GM19324 (cell line): ENCODE measurements around the gene VAT1L.
"Not testable (repeated sequence)": the region's sequence is repeated elsewhere in the genome, so short reads cannot be mapped to it uniquely, and the experiment has no call there.

Experiments used
- ATAC-seq: cut with Tn5 transposase; IDR thresholded peaks from one replicate; pipeline ENCODE4 v1.9.1; 2021; ENCODE audit warnings: mild to moderate bottlenecking, moderate library complexity; ENCODE audit not compliant: unreplicated experiment, low FRiP score

The VAT1L gene

DNA sequence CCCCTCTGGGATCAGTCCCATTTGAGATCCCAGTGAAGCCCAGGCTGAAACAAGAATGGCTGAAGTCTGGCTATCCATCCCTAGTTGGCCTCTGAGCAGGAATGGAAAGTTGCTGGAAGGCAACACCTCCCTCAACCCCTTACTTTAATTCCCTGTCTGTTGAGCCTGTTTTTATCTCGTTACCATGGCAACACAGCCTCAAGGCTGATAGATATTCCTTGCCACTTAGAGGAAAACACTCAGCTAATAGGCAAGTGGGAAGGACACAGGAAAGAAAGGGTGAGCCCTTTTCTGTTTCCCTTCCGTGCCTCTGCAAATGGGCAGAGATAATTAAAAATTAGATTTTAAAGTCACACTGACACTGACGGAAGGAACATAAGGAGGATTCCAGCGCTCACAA lies 158.5 kb downstream of the VAT1L start:
- no peak for ATAC-seq

- ATAC-seq = not testable (repeated sequence)
These were observed 159.2 kb downstream of the VAT1L start for GRCh38 chr16:77947590-77947989.

DNA sequence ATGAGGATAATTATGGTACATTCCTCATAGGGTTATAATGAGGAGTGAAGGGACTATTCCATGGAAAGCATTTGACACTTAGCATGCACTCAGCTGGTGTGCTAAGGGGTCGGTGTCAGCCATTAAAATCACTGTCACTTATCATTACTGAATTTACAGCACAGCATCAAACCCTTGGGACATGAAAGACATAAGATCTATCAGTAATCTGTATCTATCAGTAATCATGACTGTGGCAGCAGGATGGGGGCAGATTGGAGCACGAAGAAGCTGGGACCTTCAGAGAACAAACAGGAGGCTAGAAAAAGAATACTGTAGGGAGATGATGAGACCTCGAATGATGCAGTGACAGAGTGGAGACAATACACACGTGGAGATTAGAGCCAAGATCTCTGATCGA lies 160.5 kb downstream of the VAT1L start:
- no peak for ATAC-seq

DNA sequence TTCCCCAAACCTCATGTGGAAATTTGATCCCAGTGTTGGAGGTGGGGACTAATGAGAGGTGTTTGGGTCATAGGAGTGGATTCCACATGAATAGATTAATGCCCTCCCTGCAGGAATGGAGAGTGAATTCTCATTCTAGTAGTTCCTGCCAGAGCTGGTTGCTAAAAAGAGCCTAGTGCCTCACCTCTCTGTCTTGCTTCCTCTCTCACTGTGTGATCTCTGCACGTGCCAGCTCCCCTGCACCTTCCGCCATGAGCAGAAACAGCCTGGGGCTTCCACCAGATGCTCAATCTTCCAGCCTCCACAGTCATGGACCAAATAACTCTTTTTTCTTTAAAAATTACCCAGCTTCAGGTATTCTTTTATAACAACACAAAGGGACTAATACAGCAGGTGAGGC lies 161.1 kb downstream of the VAT1L start:
- no peak for ATAC-seq

DNA sequence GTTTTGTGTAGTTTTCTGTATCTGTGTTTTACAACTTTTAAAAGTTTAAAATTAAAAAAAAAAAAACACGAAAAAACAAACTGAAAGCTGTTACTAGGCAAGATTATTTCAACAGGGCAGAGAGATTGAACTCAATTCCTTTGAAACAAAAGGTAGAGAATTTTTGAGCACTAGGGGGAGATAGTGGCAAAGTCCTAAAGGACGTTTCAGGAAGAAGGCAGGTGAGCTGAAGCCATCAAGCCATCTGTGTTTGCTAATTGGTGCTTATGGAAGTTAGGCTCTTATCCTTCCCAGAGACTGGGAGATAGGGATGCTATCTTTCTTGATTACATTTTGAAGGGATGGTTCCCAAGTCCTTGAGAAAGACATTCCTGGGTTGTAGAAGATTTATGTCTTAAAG lies 163.4 kb downstream of the VAT1L start:
- no peak for ATAC-seq

DNA sequence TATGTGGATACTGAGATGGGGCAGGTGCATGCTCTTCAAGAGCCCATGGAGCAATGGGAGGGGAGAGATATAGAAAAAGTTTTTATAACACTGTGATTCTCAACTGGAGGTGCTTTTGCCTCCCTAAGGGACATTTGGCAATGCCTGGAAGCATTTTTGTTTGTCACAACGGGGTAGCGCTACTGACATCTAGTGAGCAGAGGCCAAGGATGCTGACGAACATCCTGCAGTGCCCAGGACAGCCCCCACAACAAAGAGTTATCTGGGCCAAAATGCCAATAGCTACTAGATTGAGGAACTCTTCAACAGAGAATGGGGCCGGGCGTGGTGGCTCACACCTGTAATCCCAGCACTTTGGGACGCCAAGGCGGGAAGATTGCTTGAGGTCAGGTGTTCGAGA lies 166.8 kb downstream of the VAT1L start:
- no peak for ATAC-seq

- ATAC-seq = no peak
These were observed 167.9 kb downstream of the VAT1L start for GRCh38 chr16:77956231-77956630.

DNA sequence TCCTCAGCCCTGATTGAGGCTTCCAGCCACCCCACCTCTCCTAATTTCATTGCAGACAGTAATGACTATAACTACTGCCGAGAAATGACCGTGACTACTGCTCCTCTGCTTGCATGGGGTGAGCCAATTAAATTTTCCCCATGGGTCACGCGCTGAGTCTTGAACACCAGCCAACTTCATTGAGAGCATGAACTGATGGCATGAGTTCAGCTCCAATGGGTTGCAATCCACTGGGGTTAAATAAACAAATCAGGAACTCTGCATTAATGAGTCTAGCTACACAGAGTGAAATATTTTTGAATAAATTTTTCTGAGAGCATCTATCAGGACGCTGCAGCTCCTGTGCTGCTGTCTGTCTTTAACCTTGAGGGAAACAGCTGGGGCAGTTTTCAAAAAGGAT lies 172.4 kb downstream of the VAT1L start:
- ATAC-seq = no peak

DNA sequence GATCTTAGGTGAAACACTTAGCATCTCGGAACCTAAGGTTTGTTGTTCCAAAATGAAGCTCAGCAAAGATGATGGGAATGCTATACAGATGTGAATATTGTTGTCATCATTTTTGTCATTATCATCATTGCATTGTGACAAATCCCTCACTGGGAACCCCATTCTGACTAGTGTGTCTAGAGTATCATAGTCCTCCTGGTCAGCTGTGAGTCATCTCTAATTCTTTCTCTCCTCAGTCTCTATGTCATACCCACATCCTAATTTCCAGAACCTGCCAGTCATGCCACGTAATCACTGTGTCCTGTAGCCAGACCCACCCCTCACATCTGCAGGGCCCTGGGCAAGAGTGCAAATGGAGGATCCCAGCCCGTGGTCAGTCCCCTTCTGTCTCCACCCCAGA lies 173.4 kb downstream of the VAT1L start:
- ATAC-seq = no peak

- ATAC-seq = no peak
These were observed 174.3 kb downstream of the VAT1L start for GRCh38 chr16:77962689-77963088.

GRCh38 chr16:77963185-77964044 lies 175.1 kb downstream of the VAT1L start:
- ATAC-seq = no peak

DNA sequence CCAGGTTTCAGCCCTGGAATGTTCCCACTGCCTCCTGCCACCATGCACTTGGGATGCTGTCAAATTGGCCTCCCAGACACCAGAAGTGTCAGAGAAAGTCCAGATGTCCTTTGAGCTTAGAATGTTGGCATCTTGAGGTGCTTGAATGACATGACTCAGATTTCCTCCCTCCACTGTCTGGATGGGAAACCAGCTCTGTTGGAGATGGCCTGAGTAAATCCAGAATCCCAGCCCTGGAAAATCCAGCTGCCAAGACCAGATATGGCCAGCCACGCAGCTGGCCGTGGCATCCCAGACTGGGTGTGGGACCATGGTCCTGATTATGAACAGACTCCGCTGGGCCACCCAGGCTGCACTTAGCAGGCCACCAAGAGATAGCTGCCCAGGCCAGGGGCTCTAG lies 177.0 kb downstream of the VAT1L start:
- no peak for ATAC-seq

DNA sequence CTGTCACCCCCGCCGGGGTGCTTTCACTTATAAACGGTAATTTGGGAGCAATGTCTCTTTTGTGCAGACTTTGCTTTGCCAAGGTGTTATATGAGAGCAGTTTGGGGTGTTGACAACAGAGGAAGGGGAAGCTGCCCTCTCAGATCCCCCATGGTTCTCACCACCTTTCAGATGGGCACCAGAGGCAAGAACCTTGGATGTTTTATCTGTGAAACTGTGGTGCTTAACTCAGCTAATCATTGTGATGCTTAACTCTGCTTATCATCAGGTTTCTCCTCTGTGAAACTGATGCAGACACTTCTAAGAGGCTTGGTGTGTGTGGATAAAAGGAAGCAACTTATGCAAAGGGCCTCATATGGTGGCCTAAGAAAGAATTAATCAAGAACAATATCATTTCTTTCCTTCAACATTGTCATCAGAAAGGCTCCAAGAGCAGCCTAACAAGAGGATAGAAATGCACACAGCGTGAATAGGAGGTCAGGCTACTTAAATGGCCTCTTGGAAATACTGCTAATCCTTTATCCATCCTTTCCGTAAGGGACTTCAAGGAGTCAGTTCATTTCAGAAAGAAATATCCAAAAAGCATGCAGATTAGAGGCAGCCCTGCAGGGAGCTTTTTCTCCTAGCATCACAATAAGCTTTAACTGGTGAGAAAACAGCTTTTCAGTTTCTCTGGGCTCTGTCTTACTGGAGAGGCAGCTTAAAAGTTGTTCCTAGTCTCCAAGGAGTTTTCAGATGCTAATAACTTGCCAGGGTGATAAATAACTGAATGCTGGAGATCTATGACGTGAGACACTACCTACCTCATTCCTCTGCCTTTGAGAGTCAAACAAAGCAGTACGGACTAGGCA lies 178.9 kb downstream of the VAT1L start:
- no peak for ATAC-seq

DNA sequence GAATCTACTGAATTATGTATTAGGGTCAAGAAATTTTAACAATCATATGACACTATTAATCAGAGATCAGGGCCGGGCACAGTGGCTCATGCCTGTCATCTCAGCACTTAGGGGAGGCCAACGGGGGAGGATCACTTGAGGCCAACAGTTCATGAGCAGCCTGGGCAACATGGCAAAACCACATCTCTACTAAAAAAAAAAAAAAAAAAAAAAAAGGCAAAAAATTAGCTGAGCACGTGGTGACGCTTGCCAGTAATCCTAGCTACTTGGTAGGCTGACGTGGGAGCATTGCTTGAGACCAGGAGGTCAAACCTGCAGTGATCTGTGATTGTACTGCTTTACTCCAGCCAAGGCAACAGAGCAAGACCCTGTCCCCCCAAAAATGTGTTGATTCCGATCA lies 181.5 kb downstream of the VAT1L start:
- ATAC-seq = no peak

DNA sequence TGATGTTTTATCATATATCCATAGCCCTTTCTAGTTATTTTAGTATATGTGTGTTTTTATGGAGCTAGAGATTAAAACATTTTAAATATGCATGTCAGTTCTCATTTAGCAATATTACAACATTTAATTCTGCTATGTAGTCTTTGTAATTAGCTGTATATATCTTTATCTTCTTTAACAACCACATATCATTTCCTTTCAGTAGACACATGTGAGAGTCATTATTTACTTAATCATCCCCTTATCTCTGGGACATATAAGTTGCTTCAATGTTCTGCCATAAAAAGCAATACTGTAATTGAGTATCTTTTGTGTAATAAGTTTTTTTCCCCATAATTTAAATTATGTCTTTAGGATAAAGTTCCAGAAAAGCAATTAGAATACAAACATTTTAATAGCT lies 182.0 kb downstream of the VAT1L start:
- no peak for ATAC-seq

- no peak for ATAC-seq
These were observed 183.1 kb downstream of the VAT1L start for GRCh38 chr16:77971306-77972061.

- ATAC-seq = no peak
These were observed 183.7 kb downstream of the VAT1L start for GRCh38 chr16:77972062-77972392.

DNA sequence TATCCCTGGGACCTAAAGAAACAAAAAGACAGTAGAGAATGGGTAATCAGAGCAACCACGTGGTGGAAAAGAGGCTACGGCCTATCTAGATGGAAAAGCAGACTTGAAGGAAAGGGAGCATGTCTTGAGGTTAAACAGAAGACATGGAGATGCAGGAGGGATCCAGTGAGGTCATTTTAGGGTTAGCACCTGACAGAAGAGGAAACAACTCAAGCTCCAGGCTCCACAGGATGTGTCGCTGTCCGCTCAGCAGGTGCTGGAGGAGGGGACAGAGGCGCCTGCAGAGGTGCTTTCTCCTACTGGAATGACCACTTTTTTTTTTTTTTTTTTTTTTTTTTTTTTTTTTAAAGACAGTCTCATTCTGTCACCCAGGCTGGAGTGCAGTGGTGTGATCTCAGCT lies 186.5 kb downstream of the VAT1L start:
- no peak for ATAC-seq

DNA sequence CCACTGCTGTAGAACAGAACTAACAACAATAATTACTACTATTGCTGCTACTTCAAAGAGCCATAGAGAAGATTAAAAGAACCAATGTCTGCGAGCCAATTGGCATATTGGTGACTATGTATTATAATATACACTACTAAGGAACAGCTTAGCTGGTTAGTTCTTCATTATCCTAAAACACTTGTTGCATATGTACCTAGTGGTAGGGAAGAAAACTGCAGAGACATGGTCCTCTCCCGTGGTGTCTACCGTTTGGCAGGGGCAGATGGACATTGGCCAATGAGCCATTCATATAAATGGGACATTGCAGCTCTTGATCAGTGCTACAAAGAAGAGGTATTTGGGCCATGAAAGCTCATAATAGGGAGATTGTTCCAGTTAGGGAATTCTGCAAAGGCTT lies 187.6 kb downstream of the VAT1L start:
- ATAC-seq = no peak

- ATAC-seq = no peak
These were observed 189.0 kb downstream of the VAT1L start for GRCh38 chr16:77977339-77977738.

DNA sequence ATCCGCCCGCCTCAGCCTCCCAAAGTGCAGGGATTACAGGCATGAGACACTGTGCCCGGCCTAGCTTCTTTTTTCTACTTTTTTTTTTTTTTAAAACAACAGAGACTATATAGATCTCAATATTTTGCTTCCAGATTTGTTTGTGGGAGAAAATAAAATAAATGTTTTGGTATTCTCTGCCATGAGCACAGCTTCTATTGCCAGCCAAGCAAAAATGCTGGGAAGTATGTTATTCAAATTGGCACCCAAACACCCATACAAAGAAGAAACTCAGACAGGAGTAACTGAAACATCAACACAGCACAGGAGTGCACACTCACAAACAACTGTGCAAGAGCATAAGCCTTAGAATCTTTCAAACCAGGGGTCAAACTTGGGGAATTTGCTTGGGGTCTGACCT lies 196.7 kb downstream of the VAT1L start:
- ATAC-seq = no peak
